ENCODE data around the gene GFRA3. TPM values are rescaled to one million over a fixed set of nuclear protein-coding genes. Genes with fewer than 3 reads are reported as not detected.

Gene GFRA3
- total RNA-seq, 1 donor from 2014 or later = not detected

DNA sequence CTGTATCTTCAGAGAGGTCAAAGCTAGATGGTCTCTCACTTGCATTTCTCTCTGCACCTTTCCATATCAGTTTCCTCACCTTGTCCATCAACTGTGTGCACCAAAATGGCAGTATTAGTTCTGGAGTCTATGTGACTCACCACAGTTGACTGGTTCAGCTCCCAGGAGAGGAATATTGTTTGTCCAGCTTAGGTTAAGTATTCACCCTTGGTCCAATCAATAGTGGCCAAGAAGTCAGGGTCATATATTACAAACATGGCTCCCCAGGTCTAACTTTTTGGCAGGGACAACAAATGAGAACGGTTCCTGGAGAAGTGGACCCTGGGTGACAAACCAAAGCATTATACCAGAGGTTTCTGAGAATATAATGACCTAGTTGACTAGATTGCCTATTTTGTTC lies 36.4 kb downstream of the GFRA3 start:
- Mint-ChIP-seq H3K36me3 (no peaks in the 10 kb centered on the region), H3K27ac (no peak overlapping the region), H3K4me3 (no peak overlapping the region), H3K4me1 (peaks cover 7% of the 10 kb centered on the region), H3K27me3 (ENCODE audit: insufficient read depth, low read depth) (peaks cover 26% of the 10 kb centered on the region), H3K9me3 (no peaks in the 10 kb centered on the region)
- H3K27me3 ChIP-seq = peaks cover 44% of the 10 kb centered on the region
- no peak overlapping the region for H3K4me3 ChIP-seq
- no peaks in the 10 kb centered on the region for H3K79me2 ChIP-seq (ENCODE audit: low read depth)
- TF ChIP-seq CTCF (IDR thresholded peaks at IDR 0.05) (no peak), EZH2 (IDR thresholded peaks at IDR 0.05) (no peak), EZH2phosphoT487 (IDR thresholded peaks at IDR 0.05) (no peak)
- no peak overlapping the region for H3K4me2 ChIP-seq
- H3K36me3 ChIP-seq = no peaks in the 10 kb centered on the region
- no peak for DNase-seq (ENCODE audit: low spot score)
- peaks cover 9% of the 10 kb centered on the region for H3F3A ChIP-seq (ENCODE audit: low read depth)
- H3K27ac ChIP-seq = no peak overlapping the region
- H2AFZ ChIP-seq (replicated peaks) = no peak overlapping the region
- peaks cover 7% of the 10 kb centered on the region for H3K4me1 ChIP-seq
- H4K20me1 ChIP-seq (ENCODE audit: low read depth) = no peaks in the 10 kb centered on the region
- no peaks in the 10 kb centered on the region for H3K9me3 ChIP-seq (ENCODE audit: low read depth)
- no peak overlapping the region for H3K9ac ChIP-seq

DNA sequence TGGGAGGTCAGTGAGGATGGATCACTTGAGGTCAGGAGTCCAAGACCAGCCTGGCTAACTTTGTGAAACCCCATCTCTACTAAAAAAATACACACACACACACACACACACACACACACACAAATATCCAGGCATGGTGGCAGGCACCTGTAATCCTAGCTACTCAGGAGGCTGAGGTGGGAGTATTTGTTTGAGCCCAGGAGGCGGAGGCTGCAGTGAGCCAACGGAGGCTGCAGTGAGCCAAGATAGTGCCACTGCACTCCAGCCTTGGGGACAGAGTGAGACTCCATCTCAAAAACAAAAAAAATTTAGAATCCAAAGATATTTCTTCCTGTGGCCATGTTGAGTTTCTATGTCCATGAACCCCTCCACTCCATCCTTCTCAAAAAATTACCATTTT lies 39.8 kb downstream of the GFRA3 start:
- no peak overlapping the region for H3K27ac Mint-ChIP-seq

GRCh38 chr5:138233280-138233679 lies 41.1 kb downstream of the GFRA3 start:
- Histone ChIP-seq H4K20me1 (ENCODE audit: low read depth) (no peaks in the 10 kb centered on the region), H3K27me3 (no peaks in the 10 kb centered on the region), H3K4me3 (no peak overlapping the region), H3K4me2 (no peak overlapping the region), H3K27ac (no peak overlapping the region), H3K4me1 (no peaks in the 10 kb centered on the region), H3K9ac (no peak overlapping the region), H3K36me3 (no peaks in the 10 kb centered on the region), H3K79me2 (ENCODE audit: low read depth) (no peaks in the 10 kb centered on the region), H3K9me3 (ENCODE audit: low read depth) (no peaks in the 10 kb centered on the region), H2AFZ (replicated peaks) (no peak overlapping the region), H3F3A (ENCODE audit: low read depth) (no peaks in the 10 kb centered on the region)
- no peak for DNase-seq (ENCODE audit: low spot score)
- no peaks in the 10 kb centered on the region for H3K36me3 Mint-ChIP-seq
- no peak overlapping the region for H3K4me3 Mint-ChIP-seq
- TF ChIP-seq CTCF (IDR thresholded peaks at IDR 0.05) = no peak
- no peak for TF ChIP-seq EZH2phosphoT487 (IDR thresholded peaks at IDR 0.05)
- no peak overlapping the region for H3K27ac Mint-ChIP-seq
- H3K4me1 Mint-ChIP-seq = no peaks in the 10 kb centered on the region
- H3K9me3 Mint-ChIP-seq = no peaks in the 10 kb centered on the region
- H3K27me3 Mint-ChIP-seq (ENCODE audit: insufficient read depth, low read depth) = peaks cover 6% of the 10 kb centered on the region

More for the DNA sequence above, 39.8 kb downstream of the GFRA3 start:
- DNase-seq (ENCODE audit: low spot score) = no peak
- peaks cover 13% of the 10 kb centered on the region for H3K27me3 Mint-ChIP-seq (ENCODE audit: insufficient read depth, low read depth)
- H3K27ac ChIP-seq = no peak overlapping the region
- H3K9me3 Mint-ChIP-seq = no peaks in the 10 kb centered on the region
- H4K20me1 ChIP-seq (ENCODE audit: low read depth) = no peaks in the 10 kb centered on the region
- no peaks in the 10 kb centered on the region for H3K36me3 ChIP-seq
- H3K4me3 Mint-ChIP-seq = no peak overlapping the region
- no peaks in the 10 kb centered on the region for H3K36me3 Mint-ChIP-seq
- no peak overlapping the region for H2AFZ ChIP-seq (replicated peaks)
- H3K4me2 ChIP-seq = no peak overlapping the region
- TF ChIP-seq EZH2phosphoT487 (IDR thresholded peaks at IDR 0.05) (no peak), CTCF (IDR thresholded peaks at IDR 0.05) (no peak), EZH2 (IDR thresholded peaks at IDR 0.05) (no peak)
- peaks cover 10% of the 10 kb centered on the region for H3K27me3 ChIP-seq
- no peak overlapping the region for H3K4me3 ChIP-seq
- H3K9me3 ChIP-seq (ENCODE audit: low read depth) = no peaks in the 10 kb centered on the region
- H3F3A ChIP-seq (ENCODE audit: low read depth) = no peaks in the 10 kb centered on the region
- H3K4me1 ChIP-seq = no peaks in the 10 kb centered on the region
- H3K79me2 ChIP-seq (ENCODE audit: low read depth) = no peaks in the 10 kb centered on the region
- H3K9ac ChIP-seq = no peak overlapping the region
- no peaks in the 10 kb centered on the region for H3K4me1 Mint-ChIP-seq
